ENCODE measurements around the gene RNF150.

Gene RNF150

DNA sequence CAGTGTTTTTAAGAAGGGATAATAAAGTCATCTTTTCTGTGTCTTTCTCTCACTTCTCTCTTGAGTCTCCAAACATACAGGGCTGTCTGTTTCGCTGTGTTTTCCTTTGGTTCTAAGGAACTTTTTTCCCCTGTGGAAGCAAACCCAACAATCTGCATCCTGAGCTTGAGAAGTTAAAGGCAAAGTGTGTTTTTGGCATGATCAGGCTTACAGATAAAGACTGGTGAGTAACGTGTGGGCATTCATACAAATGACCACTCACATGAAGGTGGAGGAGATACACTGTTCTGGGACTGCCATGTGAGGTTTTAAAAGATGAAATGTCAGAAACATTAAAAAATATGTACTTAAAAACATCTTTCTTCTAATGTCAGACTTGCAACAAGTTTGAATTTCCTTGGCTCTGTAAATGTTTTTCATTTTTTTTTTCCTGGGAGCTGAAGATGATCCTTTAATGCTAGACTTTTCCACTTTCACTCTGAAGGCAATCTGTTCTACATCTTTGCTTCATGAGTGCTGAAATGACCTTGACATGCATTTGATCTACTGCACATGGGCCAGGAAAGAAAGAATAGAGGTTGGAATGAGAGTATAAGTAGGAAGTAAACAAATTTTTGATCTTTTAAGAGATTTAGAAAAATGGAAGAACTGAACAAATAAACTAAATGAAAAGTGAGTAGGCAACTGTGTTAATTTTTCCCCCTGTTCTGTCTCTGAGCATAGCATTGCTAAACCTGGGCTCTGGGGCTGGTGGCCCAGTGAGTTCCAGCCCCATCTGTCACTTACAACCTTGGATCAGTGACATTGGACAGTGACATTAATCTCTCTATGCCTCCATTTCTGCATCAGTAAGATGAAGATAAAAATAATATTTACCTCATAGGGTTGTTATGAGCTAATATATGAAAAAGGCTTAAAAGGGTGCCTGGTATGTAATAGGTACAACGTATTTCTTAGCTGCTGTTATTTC lies 226.0 kb downstream of the RNF150 start:
- DNase-seq (ENCODE audit: low read depth), result no peak

DNA sequence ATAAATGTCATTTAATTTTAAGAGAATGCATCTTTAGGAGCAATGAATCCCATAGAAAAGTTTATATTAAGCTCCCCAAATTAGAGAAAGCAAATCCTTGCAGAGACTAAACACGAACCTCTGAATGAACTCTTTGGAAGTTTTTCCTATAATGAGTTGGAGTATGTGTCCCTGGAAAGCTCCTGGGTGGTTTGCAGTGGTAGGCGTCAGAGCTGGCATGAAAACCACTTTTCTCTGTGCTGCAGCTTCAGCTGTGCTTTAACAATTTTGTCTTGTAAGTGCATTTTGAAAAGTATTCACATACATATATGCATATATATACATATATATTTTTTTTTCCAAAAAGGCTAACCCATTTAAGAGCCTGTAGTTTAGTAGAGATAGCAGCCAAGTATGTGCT lies 228.4 kb downstream of the RNF150 start:
- no peak for DNase-seq (ENCODE audit: low read depth)

DNA sequence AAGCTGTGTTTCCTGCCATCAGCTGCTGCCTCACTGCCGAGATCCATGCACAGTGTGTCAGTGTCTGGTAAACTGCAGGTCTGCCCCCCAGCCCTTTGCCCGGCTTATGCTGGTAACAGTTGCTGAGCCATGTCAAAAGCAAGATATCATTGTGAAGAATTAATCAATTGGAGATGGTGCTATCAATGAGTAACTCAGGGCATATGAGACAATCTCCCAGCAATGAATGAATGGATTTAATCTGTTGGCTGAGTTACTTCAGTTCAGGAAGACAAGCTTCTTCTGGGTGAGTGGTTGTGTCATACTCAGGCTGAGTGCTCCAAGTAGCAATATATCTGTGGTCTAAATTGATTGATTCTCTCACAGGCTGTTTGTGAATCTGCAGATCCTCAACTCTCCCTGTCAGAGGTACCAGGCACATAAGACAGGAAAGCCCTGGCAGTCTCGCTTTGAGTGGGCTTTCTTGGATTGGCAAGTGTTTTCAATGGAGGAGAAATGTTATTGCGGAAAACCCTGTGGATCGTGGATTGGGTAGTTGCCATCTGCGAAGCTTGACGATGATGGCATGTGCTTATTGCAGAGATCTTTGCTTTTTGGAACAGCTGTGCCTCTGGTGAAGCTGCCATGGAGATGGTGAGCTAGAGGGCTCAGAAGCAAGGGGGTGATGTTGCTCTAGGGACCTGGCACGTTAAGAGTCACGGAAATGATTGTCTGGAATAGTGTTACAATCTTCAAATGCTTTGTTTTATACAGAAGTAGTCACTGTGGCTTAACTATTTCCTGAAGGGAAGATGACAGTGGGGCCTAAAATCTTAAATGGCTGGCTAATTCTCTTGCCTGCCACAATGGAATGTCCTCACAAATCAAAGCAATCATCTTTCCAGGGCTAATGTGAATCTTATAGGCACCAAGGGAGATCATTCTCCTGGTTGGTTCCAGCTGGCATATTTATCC lies 229.5 kb downstream of the RNF150 start:
- no peak for DNase-seq (ENCODE audit: low read depth)

DNA sequence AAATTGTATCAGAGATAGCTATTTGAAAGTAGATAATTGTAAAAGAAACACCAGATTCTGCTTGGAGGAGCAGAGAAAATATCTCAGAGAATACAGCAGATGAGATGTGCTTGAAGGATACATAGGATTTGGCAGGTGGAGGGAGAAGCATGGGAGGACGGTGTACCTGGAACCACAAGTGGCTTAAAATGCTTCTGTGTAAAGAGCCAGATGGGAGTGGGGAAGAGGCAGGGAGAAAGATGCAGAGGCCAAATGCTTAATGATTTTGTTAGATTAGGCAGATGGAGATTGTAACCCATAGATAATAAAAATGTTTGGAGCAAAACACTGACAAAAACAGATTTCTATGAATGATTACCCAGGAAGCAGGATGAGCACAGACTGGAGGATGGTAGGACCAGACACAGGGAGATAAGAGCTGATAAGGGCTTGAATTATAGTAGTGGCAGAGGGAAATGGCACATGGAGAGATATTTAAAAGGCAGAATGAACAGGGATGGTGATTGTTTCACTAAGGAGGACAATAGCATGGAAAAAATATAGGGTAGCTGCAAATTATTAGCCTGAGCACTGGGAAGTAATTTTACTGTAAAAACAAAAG lies 231.4 kb downstream of the RNF150 start:
- DNase-seq (ENCODE audit: low read depth), result no peak

DNA sequence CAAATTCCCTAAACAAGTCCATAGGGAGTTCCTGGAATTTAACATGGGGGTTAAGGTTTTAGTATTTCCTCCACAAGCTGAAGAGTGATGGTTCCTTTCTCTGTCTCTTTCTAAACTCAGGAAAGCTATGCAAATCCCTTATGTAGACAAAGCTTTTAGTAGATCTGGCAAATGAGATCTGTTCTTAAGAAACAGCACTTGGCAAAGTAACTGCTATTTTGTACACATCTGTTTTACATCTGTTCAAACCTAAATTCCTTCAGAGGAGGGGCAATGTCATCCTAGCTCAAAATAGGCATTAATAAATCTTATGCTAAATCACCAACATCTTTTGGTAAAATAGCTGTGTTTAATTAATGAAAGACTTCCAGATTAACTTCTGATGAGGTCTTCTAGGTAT lies 239.3 kb downstream of the RNF150 start:
- no peak for DNase-seq (ENCODE audit: low read depth)

DNA sequence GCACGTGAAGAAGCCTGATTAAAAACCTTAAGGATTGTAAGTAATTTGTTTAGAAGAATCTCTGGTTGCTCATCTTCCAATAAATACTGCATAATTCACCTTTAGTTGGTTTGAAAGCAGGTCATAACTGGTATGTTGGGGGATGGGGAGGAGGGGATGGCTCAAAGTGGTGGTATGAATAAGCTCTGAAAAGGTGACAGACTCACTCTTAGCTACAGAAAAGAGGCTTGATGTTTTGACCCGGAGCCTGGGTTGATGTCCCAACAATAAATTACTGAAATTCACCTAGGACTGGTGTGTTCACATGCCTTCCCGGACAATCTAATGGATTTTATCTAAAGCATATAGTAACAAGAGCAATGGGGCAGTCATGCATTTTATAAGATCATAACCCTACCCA lies 245.2 kb downstream of the RNF150 start:
- no peak for DNase-seq (ENCODE audit: low read depth)

DNA sequence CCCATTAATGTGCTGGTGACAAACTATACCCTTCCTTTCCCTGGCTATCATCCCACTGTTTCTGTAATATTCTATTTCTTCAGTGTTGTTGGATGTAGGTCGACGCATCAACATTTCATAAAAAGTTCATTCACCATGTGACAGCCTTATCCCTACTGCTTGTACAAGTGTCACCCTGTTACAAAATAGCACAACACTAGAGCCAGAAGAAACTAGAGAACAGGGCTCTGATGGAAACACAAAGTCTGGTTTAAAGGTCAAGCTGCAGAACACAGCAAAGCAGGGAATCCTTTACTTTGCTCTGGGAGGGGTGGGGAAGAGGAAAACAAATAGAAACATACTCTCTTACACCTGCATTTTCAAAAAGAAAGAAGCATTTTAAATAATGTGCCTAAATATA lies 245.8 kb downstream of the RNF150 start:
- no peak for DNase-seq (ENCODE audit: low read depth)

DNA sequence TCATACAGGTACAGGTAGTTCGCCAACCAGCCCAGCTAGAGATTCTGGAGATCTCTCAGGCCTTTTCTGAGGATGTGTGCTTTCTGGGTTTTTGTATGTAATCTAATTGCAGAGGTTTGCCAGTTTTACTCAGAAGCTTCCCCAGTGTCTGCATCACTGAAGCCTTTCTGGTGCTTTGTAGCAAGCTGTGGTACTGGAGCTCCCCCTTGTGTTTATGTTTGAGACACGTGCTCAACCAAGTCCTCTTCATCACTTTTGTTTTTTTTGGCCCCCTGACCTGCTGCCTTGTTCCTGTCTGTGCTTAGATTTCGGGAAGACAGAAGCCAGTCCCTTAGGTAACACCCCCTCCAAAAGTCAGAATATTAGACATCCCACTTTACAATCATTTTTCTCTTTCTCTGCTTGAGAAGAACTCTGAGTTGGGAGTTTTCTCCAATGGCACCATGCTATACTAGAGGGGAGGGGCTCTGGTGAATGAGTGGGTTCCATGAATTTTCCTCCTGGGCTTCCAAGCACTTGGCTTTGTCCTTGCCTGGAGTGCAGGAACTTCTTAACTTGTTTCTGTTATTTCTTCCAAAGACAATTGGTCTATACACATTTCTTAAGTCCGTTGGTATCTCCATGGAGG lies 248.7 kb downstream of the RNF150 start:
- peak; percentile 13 for DNase-seq (ENCODE audit: low read depth)

DNA sequence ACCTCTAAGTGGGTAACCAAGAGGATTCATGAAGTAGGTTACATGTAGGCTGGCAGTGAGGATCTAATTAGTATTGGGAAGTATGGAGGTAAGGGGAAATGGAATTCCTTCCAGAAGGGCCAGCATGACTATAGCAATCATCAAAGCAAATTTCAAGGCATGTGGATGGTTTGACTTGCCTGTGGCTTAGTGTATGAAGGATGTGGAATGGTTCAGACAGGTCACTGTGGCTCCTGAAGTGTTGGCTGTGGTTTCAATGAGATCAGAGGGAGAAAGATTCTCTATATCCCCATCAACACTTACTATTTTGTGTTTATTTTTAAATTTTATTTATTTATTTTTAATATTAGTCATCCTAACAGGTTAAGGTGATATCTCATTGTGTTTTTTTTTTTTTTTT lies 255.5 kb downstream of the RNF150 start:
- no peak for DNase-seq (ENCODE audit: low read depth)

DNA sequence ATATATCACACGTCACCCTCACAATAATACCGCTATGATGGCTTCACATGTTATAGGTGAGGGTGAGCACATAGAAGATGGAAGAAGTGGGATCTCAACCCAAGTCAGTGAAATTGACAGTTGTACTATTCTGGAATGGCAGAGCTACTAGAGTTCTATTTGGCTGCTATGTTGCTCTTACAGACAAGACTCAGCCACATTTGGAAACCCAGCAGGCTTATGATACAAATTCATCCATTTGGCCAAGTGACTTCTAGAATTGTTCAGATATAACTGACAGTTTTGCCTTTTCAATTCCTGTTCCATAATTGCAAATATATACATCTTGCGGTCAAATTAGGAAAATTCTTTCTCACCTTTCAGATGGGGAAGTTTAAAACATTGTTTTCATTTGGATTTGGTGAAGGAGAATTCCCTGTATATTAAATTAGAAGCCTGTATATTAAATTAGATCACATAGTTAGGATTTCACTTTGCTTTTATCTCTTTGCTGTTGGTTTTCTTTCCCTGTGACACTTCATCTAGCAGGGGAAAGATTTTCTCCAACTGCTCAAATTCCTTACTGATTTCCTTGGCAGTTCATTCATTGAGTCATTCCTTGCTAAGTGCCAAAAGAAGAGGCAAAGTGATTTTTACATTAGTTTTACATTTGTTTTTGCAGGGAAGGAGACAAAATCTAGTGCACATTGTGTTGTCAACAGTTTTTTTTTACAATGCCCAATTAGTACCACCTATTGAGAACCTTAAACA lies 256.5 kb downstream of the RNF150 start:
- DNase-seq (ENCODE audit: low read depth), result no peak

DNA sequence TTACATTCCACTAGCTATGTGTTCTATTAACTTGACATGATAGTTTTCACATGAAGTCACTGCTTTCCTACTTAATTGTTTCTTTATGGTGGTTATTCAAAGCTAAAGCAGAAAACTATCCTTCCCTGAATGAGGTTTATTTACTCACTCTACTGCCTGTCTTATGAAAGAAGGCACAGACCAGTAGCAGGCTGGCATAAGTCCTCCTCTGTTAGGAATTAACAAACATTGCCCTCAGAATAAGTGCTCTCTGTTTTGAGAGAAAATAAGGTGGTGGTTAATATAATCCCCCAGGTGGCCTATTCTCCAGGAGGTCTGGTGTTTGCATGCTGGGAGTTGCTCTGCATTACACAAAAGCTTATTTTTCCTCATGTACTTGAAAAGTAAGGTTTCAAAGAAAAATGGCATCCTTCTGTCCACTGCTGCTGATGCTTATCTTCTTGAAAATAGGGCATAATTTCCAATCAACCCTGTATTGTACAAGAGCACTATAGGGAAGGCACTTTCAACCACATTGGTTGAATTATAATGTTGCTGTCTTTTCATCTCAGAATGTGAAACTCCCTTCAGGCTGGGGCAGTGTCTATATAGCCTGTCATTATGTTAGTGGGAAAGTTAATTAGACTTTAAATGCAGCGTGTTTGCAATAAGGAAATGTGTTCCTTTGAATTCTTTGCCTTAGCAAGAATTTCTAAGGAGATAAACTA lies 257.4 kb downstream of the RNF150 start:
- DNase-seq (ENCODE audit: low read depth), result no peak

DNA sequence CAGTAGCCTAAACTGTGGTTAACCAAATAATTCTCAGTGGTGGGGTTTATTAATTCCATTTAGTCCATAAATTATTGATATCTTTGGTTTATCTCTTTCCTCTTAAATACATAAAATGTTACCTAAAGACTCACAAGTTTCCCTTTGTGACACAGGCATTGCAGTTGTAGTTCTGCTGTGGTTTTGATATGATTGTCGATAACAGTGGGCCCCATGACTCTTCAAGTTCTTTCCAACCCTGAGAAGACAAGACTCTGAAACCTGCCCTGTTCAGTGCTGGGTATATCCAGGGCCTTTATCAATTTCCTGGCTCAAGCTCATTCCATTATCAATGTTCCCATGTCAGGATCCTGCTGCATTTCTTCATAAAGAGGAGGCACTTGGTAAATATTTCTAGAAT lies 259.2 kb downstream of the RNF150 start:
- no peak for DNase-seq (ENCODE audit: low read depth)

DNA sequence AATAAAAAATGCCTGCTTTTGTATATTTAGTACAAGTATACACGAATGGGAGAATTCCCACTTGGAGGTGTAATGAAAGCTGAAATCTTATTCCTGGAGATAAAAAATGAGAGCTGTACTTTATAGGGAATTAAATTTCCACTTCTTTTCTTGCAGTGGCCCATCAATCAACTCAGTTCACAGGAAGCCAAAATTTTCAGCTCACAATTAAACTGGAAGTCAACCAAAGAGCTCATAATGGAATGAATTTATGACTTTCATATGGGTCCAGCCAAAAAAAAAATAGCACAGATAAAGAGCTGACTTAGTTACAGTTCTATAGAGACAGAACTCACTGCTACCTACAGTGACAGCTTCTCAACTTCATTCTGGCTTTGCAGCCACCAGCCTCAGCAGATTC lies 261.9 kb downstream of the RNF150 start:
- no peak for DNase-seq (ENCODE audit: low read depth)

DNA sequence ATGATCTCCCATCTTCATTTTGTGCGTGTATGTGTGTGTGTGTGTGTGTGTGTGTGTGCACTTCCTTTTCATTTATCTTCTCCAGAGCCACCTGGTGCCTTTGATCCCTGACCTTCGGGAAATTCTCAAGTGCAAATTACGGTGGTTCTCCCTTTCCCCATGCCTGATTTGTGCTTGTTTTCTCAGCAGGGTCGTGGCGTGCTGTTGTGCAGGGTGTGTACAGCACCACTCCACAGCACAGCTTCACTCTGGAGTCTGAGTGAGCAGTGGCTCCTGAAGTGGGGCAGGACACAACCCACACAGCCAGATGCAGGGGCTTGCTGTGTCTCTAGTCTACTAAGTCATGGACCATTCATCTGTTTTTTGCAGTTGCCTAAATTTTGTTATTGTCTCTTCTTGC lies 262.8 kb downstream of the RNF150 start:
- no peak for DNase-seq (ENCODE audit: low read depth)

DNA sequence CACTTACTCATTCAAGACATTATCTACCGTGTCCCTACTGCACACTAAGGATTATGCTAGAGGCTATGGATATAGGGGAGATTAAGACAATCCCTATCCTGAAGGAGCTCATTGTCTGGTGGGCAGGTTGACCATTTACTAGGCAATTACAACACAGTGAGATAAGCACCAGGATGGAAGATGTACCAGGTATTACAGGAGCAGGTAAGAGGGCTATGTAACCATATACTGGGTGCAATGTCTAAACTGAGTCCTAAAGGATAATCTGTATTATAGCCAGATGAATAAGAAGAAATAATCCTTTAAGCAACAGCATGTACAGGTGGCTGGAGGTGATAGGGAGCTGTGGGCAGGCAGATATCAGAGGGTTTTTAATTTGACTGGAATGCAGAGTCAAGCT lies 263.8 kb downstream of the RNF150 start:
- DNase-seq (ENCODE audit: low read depth), result no peak

DNA sequence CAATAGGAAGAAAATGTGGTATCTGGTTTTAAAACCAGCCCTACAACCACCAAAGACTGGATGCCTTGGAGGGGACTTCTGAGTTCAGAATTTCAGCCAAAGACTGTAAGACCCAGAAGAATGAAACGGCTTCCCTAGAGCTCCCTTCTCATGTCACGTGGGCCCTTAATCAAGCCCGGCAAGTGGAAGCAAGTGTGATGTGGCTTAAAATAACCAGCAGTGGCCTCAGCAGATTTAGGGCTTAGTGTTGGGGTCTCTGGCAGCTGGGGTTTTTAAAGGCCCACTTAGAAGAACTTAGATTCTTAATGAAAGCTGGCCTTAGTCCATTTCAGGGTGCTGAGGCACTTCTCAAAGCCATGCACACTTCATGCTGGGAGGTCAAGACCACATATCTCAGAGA lies 265.9 kb downstream of the RNF150 start:
- no peak for DNase-seq (ENCODE audit: low read depth)

DNA sequence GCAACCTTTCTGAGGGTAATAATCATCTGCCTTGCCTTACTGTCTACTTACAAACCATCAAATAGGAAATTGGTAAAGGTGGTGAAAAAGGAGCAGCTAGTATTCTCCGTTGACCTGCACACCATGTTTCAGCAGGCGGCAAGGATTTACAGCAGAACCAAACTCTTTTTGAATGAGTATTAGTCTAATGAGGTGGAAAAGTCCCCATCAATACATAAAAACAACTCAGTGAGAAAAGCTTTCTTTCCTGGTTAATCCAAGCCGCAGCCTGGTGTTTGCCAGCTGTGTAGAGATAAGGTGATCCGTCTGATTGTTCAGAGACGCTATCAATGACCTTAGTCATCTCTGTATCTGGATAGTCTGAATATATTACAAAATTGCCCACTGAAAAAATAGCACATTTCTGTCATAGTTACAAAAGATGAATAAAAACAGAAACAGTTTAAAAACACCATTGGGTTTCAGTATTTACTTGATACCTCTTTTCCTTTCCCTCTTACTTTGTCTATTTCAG lies 266.7 kb downstream of the RNF150 start:
- DNase-seq (ENCODE audit: low read depth), result no peak

DNA sequence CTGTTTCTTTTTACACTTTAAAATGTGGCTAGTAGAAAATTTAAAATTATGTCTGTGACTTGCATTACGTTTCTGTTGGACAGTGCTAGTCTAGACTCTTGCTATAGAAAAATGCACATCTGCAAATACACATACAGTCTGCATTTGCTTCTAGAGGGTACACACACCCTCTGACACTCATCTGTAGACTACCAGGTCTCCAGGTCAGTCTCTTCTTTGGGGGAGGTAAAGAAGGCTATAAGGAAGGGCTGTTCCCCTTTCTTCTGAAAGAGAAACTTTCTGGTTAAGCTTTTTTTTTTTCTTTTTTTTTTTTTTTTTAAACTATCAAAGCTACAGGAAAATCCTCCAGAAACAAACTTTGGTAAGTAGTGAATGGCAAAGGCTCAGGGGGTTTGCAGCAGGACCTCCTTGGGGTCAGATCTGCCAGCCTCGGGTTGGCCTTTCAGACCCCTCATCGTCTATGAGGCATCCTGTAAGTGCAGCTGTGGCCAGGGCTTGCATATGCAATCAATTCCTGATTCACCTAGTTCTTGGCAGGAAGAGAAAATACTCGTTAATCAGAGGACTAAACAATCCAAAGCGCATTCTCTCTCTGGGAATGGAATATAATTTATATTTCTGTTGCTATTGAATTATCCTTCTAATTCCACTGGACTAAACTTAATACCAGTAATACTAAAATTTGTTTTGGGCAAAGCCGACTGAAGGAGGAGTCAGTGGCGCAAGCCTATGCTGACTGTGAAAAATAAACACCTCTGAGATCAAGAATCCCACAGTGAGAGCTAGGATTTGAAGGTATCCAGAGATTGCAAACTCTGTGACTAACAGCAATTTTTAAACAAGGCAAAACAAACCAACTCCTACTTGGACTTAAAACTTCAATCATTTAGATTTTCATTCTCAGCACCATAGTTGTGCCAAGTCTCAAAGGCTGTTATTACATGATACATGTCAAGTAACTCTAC lies 267.7 kb downstream of the RNF150 start:
- DNase-seq (ENCODE audit: low read depth), result no peak

DNA sequence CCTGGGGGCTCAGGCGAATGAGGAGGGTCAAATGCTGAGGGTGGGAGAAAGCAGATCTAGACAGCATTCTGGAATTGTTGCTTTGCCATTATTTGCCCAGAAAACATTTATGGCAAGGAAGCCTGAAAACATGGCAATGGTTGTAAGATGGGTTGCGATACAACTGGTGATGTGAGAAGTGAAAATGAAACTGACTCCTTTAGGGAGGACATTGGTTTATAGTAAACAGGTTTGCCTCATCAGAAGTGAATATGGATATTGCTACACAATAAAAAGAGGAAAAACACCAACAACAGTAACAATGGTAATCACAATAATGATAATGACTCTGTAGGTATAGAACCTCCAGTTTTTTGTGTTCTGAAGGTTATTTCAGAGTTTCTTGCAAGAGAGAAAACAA lies 270.1 kb downstream of the RNF150 start:
- DNase-seq (ENCODE audit: low read depth), result no peak

DNA sequence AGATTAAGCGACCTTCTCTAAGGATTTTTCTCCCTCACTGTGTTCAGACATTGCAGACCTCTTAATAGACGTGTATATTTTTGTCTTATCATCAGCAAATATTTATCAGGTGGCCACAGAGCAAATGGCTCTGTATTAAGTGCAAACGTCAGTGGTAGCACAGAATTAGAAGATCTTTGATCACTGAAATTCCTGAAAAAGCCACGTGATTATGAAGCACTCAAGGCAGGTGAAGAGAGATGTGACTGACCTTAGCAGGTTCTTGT lies 271.2 kb downstream of the RNF150 start:
- DNase-seq (ENCODE audit: low read depth), result no peak

Data from non-pigmented ciliary epithelial cell (primary cell).